ENCODE measurements around the gene CIB2.
"Not testable (repeated sequence)": the region's sequence is repeated elsewhere in the genome, so short reads cannot be mapped to it uniquely, and the experiment has no call there.

The CIB2 gene

DNA sequence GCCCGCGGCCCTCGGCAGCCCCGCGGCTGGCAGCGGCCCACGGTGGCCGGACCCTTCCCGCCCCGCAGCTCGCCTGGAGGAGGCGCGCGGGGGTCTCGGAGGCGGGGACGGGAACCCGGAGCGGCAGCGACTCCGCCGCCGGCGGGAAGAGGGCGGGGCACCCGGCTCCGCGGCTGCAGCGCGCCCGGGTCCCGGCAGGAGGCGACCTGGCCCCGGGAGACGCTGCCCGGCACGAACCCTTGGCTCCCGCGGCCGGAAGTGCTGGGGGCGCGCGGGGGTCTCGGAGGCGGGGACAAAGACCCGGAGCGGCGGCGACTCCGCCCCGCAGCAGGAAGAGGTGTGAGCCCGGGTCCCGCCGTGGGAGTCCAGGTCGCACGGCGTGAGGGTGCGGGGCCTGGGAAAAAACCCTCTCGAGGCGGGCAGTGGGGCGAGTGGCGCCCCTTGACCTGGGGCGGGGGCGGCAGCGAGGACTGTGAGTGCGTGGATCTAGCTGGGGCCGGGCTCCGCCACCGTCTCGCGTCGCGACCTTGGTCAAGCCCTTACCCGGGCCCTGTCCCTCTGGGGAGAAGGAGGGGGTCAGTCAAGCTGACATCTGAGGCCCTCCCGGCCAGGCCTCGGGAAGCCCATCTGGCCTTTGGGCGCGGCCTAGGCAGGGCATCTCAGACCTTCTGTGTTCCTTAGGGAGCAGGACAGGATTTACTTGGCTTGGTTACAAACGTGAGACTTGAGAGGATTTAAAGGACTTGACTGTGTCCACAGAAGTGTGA is at the start of gene CIB2:
Gene CIB2 (minus strand): TSS at position 151 of the 767 bp plus-strand sequence. CDS start 230 bp downstream, outside the sequence.
- DNase-seq, result no peak

DNA sequence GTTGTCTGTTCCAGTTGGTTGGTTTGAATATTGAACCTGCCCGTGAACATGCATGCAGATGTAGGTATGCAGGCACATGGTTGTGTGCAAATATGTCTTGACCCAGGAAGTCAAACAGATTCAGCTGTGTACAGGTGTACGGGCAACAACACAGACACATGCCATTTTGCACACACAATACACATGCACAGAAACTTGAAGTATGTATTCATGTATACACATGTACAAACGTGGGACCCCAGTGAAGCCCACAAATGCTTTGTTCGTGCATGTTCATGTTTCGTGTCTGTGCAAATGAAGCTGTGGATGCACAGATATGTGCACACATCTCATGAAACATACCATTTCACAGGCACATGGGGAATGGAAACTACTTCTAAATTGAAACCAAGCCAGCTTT is 48.7 kb upstream of the CIB2 start:
- DNase-seq, result no peak

DNA sequence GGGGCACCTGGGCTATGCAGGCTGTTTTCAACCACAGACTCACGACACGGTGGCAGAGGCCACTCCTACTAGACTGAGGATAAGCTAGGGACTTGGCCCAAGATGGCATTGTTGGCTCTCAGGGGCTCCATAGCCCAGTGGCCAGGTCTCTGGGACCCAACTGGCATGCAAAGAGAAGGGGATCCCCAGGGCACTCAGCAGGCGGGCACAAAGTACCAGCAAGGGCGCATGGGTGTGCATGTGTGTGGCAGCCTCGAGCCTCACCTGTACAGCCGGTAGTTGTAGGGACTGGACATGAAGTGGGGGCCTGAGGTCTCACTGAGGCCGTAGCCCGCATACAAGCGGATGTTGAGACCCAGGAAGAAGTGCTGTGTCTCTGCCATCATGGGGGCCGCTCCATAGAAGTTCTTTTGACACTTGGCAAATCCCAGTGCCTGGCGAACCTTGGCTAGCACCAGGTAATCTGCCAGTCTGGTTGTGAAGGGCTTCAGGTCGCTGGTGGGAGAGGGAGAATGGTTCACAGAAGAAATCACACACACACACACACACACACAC is 48.1 kb upstream of the CIB2 start:
- DNase-seq, result no peak

DNA sequence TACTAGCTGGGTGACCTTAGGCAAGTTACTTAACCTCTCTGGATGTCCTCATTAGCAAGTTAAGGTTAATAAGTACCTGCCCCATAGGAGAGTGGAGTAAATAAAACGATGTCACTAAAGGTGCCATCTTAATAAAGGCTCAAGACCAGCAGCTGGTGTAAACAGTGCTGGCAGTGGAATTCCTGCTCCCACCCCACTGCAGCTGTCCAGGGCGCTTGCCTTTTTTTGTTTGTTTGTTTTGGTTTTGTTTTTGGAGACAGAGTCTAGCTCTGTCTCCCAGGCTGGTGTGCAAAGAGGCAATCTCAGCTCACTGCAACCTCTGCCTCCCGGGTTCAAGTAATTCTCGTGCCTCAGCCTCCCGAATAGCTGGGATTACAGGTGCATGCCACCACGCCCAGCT is 46.8 kb upstream of the CIB2 start:
- DNase-seq, result no peak

DNA sequence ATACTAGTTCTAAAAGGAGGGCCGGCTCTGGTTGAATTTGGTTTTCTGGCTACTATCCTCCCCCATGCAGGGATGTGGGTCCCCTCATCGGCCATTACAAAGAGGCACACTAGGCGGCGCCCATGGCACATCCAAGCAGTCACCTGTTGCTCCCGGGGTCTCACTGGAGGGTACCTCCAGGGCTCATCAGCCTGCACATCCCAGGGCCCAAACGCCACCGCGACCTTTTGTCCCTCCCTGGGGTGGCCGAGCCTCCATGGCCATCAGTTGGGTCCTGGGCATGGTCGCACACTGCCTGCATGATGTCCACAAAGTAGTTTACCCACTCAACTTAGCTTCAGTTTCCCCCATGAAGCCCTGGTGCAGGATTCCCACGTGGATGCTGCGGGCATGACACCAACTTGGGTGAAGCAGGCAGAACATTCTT is 46.2 kb upstream of the CIB2 start:
- DNase-seq, result no peak

DNA sequence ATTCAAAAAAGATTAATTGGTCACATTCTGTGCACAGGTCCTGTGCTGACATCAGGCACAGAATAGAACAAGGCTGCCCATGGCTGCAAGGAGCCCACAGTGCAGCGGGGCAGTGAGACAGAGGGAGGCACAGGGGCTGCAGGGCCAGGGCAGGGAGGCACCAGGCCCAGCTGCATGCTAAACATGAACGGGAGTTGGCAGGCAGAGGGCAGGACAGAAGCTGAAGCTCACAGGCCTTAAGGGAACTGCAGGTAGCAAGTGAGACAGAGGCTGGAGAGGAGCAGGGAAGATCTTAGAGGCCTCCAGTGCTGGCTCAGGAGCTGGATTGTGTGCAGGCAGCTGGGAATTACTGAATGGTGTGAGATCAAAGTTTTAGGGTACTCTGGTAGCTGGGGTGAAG is 44.1 kb upstream of the CIB2 start:
- no peak for DNase-seq

DNA sequence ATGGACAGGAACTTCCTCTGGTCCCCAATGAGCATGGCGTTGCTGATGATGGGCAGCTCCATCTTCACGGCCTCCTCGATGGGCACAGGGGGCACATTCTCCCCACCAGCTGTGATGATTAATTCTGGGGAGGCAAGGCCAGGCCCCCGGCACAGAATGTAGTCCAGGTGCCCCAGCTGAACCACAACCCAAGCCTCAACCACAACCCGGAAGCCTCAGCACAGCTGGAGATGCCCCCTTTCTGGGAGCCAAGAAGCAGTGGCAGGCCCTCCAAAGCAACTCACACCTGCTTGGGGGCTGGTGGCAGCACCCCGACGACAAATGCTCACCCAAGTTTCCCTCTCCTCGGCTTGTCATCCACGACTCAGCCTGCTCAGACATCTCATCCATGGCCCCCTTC is 43.2 kb upstream of the CIB2 start:
- DNase-seq, result no peak

DNA sequence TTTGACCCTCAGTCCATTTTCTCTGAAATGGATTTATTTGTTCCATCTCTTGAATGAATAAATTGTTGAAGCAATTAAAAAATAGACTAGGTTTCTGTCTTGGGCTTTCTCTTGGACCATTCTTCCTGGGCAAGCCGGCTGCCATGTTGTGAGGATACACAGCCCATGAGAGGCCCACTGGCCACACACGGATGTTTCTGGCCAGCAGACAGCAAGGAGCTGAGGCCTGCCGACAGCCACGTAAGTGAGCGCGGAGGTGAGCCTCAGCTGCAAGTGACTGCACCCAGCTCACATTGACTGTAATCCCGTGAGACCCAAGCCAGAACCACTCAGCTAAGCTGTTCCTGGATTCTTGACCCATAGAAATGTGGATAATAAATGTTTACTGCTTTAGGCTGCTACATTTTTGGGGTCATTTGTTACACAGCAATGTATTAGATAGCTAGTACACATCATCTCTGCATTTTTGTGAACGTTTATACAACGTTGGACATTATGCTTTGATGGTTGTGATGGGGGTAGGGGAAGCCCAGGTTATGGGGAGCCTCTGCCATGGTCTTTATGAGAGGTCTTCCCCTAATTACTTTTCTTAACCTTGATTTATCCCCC is 40.7 kb upstream of the CIB2 start:
- DNase-seq, result no peak

DNA sequence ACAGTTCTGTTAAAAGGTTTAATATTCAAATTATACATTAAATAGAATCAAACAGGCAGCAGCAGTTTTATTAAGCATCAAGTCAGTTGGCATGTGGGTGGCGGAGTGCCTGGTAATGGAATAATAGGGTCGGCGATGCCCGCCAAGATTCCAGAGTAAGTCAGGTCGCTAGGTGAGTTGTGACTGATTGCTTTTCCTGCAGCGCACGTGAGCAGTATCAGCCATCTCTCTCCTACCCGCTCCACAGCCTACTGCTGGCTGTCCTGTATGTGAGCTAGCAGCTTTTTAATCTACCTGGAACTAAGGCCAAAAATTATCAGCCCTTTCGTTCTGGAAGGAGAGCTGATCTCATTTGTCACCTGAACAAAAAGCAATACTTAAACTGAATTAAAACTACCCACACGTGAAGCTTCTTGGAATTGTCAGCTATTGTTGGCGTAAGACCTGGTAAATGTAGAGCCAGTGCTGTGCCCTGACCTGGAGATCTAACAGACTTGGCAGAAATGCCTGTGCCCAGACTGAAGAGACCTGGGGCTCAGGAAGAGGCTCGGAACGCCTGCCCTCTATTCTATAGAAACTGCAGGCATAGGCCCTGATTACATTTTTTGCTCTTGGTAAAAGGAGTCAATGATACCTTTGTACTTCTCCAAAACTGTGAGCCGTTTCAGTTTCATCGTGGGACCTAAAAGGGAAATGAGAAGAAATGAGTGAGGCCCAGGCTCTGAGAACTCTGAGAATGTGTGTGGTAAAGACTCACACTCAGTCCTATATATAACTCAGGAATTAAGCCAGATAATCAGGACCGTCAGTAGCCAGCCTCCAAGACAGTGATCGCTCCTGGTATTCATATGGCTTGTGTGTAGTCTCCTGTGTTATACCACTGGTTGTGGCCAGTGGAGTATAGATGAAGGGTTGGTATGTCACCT is 39.9 kb upstream of the CIB2 start:
- DNase-seq, result no peak

DNA sequence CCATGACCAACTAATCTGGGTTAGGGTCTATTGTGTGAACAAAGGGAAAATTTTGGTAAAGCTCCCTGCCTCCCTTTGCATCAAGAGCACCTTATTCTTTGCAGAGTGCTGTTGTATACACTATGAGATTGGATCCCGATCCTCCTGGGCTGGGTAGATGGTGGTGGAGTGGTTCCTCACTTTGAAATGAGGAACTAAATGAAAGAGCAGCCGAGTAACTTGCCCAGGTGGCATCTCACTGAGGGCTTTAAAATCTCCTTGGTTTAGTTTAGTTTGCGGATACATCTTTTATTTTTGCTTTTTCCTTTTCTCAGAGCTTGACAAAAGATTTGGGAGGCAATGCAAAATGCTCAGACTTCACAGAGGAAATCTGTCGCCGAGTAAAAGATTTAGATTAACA is 37.4 kb upstream of the CIB2 start:
- DNase-seq, result no peak

DNA sequence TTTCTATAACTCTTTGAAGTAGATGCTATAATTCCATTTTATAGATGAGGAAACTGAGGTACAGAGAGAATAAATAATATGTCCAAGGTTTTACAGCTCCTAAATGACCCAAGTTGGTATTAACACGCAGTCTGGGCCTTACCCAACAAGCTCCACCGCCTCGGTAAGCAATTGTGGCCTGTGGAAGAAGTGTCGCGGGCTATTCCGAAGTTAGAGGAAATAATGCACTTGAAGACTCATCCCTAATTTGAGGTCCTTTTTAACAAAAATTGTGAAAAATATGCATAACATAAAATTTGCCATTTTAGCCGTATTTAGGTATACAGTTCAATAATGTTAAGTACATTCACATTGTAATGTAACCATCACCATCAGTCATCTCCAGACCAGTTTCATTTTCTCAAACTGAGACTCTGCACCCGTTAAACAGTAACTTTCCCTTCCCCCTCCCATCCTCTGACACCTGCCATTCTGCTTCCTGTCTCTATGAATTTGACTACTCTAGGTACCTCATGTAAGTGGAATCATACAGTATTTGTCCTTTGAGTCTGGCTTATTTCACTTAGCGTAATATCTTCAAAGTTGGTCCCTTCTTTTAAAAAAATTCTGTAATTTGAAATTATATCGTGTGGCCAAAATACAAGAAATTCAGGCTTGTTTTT is 36.1 kb upstream of the CIB2 start:
- DNase-seq, result no peak

DNA sequence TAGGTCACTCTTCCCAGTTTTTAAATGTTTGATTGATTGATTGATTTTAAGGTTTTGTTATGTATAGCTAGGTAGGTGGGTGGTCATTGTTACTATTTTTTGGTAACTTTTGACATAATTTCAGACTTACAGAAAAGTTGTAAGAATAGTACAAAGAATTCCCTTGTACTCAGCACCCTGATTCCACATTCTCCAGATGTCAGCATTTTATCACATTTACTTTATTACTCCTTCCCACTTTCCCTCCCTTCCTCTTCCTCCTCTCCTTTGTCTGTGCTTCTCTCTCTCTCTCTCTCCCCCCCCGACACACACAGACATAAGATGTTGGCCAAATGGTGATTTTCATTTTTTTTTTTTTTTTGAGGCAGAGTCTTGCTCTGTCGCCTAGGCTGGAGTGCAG is 32.8 kb upstream of the CIB2 start:
- DNase-seq, result no peak

DNA sequence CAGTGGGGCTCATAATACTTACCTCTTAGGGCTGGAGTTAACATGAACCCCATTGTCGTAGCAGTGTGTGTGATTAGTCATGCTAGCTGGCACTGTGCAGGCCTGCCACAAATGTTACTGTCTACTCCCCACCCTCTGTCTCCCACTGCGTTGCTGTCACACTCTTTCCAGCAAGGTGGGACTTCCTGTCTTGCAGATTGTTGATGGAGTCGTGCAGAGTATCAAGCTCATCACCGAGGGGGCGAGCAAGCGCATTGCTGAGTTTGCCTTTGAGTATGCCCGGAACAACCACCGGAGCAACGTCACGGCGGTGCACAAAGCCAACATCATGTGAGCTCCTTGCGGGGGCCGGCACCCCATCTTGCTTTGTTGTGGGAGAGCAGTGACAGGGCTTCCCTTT is 30.8 kb upstream of the CIB2 start:
- no peak for DNase-seq

DNA sequence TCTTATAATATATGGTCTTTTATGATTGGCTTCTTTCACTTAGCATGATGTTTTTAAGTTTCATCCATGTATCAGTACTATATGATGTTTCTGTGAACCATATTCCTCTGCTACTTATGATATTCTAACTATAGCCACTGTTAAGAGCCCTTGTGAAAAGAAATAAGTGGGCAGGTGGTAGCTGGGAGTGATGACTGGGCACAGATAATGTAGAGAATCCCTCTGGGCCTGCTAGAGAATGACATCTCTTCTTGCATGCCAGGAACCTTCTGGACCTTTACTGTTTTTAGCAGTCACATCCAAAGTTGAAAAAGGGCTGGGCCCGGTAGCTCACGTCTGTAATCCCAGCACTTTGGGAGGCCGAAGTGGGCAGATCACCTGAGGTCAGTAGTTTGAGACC is 28.1 kb upstream of the CIB2 start:
- peak in 1 of 2 experiments; percentile 11 for DNase-seq

DNA sequence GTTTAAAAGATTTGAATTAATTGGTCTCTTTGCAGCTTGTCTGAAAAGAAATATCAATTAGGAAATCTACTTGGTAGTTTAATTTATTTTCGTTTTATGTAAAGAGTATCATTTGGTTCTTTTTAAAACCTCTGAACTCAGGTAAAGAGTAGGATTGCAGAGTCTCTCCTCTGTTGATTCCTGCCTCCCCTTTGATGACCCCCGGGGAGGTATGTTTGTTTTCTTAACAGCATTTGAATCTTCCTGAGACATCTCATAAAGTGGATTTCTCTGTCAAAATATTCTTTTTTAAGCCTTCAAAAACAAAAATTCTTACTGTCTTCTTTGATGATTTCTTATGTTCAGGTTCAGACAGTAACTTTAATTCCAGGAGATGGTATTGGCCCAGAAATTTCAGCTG is 26.0 kb upstream of the CIB2 start:
- DNase-seq, result no peak

DNA sequence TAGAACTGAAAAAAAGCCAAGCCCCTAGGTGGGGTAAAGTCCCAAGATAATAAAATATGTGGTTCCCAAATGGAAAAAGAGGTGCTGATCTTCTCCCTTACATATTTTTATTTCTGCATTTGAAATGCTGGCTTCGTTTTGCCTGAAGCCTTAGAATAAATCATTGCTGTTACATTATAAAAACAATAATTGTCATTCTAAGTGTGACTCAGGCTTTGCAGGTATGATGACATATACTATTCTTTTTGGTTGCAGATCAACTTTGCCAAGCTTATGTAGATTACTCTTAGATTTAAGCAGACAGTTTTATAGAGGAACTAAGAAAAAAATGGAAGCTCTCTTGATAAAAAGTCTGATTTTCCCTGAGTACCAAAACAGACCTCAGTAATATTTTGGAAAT is 25.4 kb upstream of the CIB2 start:
- DNase-seq, result no peak

DNA sequence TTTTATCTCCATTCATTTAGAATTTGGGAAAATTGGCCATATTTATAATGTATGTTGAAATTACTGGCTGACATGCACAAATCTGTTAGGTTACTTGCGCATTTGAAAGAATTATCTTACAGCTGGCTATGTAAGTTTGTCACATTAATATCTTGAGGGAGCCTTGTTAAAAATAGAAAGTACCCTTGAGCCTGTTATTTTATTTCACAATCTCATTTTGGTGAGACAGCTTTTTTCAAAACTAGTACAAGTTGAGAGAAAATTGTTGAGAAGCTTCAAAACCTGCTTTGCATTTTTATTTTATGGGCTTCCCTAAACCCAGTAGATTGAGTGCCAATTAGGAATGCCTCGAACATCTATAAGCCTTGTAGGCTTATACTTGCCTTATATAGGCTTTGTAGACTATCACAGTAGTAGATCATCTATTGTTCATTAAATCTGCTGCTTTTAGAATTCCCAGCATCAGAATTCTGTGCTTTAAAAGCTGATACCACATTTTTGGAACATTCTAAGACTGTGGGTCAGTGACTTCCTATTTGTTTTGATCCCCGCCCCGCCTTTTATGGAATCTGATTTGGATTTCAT is 24.2 kb upstream of the CIB2 start:
- DNase-seq, result no peak

DNA sequence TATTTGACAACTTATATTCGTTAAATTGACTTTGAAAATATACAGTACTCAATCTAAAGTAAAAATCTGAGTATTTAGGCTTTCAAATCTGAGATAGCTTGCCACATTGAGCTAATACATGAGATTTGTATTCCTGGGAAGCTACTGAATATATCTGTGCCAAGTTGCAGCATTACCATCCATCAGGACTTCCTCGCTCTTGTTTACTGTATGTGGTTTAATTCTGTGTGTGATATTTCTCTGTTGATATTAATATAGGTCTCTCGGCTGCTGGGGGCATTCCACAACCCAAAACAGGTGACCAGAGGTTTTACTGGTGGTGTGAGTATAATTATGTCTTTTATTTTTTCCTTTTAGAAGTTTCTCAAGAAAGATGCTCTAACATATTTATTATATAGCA is 23.7 kb upstream of the CIB2 start:
- DNase-seq, result no peak

DNA sequence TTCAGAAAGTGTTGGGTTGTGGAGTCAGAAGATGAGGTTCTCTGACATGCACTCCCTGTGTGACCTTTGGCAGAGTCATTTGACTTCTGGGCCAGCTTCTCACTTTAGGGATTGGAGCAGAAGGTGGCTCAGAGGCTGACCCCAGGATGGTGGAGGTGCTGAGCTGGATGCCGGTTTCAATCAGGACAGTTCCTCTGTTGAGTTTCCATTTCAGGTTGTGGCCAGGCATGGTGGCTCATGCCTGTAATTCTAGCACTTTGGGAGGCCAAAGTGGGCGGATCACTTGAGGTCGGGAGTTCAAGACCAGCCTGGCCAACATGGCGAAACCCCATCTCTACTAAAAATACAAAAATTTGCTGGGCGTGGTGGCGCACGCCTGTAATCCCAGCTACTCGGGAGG is 19.8 kb upstream of the CIB2 start:
- not testable (repeated sequence) for DNase-seq

DNA sequence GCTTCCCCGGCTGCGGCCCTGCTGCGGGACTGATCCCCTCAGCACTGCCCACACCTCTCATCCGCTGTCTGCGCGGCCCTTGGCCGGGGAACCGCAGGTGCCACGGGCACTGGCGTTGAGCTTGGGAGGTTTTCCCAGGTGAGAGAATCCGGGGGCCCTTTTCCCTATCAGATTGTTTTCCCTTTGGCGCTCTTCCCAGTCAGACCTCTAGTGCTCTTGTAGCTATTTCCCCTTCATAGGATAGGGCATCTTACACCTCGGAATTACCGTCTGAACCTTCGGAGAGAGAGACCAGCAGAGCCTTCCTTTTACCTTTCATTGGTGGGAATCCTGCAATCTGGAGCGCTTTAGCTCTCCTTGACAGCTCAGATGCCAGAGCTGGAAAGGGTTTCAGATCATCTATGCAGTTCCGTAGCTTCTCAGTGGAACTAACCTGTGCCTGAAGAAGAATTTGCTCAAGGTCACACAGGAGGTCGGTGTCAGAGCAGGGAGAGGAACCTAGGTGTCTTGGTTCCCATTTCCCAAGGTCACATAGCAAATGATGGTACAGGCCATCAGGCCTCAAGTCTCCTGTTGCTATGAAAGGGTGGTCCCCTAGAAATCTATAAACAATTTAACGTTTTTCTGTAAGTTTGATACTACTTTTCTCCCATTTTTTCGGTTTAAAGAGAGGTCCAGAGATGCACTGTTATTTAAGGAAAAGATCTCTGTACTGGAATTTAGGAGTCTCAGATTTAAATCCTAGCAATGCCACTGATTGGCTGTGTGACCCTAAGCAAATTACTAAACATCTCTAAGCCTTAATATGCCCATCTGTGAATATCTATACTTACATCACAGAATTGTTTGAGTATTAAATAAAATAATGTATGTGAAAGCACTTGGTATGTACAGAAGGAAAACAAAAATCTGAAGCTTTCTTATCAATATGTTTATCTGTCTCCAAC is 18.8 kb upstream of the CIB2 start:
- DNase-seq, result peak; percentile 36 to 43
